Ureter (tissue), 1 donor: ENCODE data around the gene NDUFAB1. TPM values are rescaled to one million over a fixed set of nuclear protein-coding genes. Genes with fewer than 3 reads are reported as not detected.
"Not testable (repeated sequence)": the region's sequence is repeated elsewhere in the genome, so short reads cannot be mapped to it uniquely, and the experiment has no call there.

Experiments used
- DNase-seq: peaks from one replicate; pipeline ENCODE4 v3.0.0-alpha.2; 2020; ENCODE audit warnings: low spot score
- total RNA-seq: library from RNA; stranded (reverse); gene quantifications from one replicate; pipeline ENCODE4 v1.2.4, GENCODE V29; 2023
- donor health status: DM: yes; HTN: yes; CAD: no.

NDUFAB1 gene
- total RNA-seq, 1 donor from 2014 or later, result 60.1 TPM

DNA sequence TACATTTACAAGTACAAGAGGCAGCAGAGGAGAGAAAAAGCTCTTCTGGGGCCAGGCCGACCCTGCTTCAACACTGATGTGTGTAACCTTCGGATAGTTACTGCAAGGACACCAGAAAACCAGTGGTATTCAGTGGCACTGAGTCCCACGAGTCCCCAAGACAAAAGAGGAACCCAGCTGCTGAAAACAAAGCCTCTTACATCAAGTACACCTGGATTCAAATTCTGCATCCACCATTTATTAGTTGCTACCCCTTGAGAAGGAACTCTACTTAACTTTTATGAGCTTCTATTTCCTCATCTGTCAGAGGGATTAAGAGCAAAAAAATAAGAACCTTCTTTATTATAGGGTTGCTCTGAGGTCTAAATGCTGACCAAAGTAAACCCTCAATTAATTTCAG lies 41.6 kb downstream of the NDUFAB1 start:
- no peak for DNase-seq

DNA sequence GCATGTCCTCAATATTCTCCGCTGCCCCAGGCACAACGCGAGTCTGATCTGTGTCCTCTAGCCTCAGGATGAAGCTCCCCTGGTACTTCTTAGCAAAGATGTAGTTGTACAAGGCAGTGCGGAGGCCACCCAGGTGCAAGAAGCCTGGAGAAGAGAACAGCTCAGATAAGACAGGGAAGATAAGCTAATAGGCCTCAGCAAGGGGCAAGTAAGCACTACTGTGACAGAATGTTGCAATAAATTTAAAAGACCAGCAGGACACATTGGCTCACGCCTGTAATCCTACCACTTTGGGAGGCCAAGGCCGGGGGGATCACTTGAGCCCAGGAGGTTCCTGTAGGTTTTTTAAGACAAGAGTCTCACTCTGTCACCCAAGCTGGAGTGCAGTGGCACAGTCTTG lies 44.0 kb downstream of the NDUFAB1 start:
- no peak for DNase-seq

DNA sequence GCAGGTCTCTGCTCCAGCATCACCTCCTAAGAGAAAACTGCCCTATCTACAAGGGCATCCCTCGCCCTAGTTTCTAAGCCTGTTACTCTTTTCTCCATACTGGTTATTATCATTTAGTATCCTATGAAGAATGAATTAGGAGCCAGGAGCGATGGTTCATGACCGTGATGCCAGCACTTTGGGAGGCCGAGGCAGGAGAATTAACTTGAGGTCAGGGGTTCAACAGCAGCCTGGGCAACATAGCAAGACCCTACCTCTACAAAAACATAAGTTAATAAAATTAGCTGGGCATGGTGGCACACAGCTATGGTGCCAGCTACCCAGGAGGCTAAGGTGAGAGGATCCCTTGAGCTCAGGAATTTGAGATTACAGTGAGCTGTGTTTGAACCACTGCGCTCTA lies 46.2 kb downstream of the NDUFAB1 start:
- no peak for DNase-seq

DNA sequence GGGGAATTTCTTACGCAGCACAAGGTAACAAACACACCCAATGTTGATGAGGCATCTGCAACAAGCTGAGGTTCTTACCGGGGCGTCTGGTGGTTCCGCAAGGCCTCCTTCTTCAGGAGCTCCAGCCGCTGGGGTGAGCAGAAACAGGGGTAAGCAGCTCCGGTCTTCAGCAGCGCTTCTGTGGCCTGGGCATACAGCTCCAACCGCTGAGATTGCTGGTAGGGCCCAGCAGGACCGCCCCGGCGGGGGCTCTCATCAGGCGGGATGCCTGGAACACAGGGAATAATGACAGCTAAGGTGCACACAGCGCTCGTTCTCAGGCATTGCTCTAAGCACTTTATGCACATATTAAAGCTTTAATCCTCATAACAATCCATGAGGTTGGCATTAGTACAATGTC lies 51.7 kb downstream of the NDUFAB1 start:
- no peak for DNase-seq

DNA sequence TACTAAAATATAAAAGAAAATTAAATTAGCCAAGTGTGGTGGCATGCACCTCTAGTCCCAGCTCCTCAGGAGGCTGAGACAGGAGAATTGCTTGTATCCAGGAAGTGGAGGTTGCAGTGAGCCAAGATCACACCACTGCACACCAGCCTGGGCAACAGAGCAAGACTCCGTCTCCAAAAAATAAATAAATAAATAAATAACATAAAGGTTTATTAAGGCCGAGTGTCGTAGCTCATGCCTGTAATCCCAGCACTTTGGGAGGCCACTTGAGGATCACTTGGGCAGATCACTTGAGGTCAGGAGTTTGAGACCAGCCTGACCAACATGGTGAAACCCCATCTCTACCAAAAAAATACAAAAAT lies 55.3 kb downstream of the NDUFAB1 start:
- DNase-seq, result not testable (repeated sequence)

DNA sequence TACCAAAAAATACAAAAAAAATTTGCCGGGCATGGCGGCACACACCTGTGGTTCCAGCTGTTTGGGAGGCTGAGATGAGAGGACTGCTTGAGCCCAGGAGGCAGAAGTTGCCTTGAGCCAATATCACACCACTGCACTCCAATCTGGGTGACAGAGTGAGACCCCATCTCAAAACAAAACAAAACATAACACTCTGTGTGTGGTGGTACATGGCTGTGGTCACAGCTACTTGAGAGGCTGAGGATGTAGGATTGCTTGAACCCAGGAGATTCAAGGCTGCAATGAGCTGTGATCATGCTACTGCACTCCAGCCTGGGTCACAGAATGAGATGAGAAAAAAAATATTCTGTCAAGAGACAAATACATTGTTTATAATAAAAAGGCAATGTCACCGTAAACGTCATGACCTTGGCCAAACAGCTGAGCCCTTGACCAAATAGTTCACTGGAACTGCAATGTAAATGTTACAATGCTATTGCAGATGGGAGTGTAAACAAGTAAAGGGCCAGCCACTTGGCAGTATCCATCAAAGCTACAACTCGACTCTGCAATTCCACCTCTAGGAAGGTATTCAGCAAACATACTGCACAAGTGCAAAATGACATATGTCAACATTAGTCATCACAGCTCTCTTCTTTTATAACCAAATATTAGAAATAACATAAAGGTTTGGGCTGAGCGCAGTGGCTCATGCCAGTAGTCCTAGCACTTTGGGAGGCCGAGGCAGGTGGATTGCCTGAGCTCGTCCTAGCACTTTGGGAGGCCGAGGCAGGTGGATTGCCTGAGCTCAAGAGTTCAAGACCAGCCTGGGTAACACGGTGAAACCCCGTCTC lies 55.9 kb downstream of the NDUFAB1 start:
- no peak for DNase-seq

DNA sequence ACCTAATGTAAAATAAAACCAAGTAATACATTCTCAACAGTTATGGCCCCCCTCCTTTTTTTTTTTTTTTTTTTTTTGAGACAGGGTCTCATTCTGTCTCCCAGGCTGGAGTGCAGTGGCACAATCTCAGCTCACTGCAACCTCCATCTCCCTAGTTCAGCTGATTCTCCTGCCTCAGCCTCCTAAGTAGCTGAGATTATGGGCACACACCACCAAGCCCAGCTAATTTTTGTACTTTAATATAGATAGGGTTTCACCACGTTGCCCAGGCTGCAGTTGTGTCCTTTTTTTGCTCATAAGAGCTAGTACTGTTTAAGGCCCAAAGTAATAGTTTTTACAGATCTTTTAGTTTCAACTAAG lies 57.2 kb downstream of the NDUFAB1 start:
- no peak for DNase-seq

DNA sequence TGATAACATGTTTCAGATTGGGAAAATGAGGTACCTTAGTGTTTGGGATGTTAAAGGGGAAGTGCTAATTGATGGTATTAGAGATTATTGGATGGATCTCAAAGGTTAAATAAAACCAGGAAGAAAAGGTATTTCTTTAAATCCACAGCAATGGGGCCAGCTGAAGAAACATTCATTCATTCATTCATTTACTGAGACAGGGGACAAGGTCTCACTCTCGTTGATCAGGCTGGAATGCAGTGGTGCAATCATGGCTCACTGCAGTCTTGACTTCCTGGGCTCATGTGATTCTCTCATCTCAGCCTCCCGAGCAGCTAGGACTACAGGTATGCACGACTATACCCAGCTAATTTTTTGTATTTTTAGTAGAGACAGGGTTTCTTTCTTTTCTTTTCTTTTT lies 58.7 kb downstream of the NDUFAB1 start:
- DNase-seq, result no peak

DNA sequence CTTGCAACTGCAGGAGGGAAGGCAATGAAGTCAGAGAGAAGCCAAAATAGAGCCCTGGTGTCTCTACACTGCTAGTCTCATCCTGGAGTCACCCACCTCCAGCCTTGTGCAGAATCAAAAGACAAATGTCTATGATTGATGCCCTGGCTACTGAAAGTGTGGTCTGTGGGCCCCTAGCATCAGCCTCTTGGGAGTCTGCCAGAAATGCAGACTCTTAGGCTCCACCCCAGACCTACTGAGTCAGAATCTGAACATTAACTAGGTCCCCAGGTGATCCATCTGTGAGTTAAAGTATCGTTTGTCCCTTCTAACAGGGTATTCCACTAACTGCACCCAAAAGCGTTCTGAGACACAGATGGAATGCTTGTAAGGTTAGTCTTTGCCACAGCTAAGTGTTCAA lies 60.2 kb downstream of the NDUFAB1 start:
- no peak for DNase-seq

DNA sequence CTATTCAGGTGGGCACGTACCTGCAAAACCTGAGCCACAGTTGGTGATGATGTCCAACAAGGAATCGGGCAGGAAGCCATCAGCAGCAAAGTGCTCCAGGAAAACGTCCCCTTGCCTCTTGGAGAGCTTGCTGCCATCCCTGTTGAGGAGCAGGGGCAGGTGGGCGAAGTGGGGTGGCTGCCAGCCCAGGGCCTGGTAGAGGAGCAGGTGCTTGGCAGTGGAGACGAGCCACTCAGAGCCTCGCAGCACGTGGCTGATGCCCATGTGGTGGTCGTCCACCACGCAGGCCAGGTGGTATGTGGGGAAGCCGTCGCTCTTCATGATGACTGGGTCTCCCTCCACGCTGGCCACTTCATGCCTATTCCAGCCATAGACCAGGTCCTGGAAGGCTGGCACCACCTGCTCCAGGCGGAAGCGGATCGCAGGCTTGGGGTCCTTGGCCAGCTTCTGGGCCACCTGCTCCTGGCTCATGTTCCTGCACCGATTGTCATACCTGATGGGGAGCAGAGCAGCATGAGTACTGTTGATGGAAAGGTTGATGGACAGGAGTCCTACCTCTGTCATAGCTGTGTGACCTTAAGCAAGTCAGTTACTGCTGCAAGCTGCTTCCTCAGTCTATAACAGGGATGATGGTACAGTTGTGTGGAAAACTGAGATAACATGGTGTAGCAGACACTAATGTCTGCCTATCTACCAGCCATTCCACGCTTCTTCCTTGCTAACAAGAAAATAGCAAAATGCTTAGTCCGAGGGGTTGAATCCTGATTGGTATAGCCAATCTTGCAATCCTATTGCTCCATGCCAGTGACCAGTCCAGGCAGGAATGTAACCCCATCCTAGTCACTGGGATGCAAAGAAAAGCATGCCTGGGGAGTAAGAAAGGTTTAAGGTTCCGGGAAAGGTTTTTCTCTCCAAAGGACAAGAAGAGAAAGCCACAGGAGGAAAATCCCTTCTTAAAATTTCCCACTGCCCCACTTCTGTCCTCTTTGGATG lies 61.0 kb downstream of the NDUFAB1 start:
- DNase-seq, result no peak

DNA sequence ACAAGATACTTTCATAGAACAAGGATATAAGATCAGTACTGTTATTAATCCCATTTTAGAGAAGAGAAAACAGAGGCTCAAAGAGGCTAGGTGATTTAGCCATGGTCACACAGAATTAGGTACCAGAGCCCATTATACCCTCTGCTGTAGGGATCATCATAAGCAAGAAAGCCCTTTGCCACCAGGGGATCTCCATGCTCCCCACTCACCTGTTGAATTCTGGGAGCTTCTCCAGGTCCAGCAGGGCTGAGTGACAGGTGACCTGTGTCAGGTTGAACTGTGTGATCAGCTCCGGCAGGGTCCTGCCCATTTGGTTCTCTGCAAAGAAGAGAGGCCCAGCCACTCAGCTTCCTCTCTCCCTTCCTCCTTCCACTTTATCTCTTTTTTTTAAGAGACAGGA lies 63.7 kb downstream of the NDUFAB1 start:
- DNase-seq, result no peak

Other genes with a start within 250 kb of the NDUFAB1 start
- 45.6 TPM for gene COG7, start 143.1 kb downstream of the NDUFAB1 start, total RNA-seq
- gene GGA2, start 85.8 kb downstream of the NDUFAB1 start, total RNA-seq, result 99.4 TPM
- 45.6 TPM for gene EARS2, start 39.0 kb downstream of the NDUFAB1 start, total RNA-seq
- 51.3 TPM for gene UBFD1, start 38.6 kb downstream of the NDUFAB1 start, total RNA-seq
- gene PALB2, start 45.0 kb upstream of the NDUFAB1 start, total RNA-seq, result 21.3 TPM
- 76.8 TPM for gene DCTN5, start 45.1 kb upstream of the NDUFAB1 start, total RNA-seq
- 2.1 TPM for gene PLK1, start 82.6 kb upstream of the NDUFAB1 start, total RNA-seq
- gene ERN2, start 116.9 kb upstream of the NDUFAB1 start, total RNA-seq, result 87.6 TPM
- gene CHP2, start 158.7 kb upstream of the NDUFAB1 start, total RNA-seq, result 7.9 TPM
- 14.3 TPM for gene PRKCB, start 239.7 kb upstream of the NDUFAB1 start, total RNA-seq